PC-3 (cell line): ENCODE measurements around the gene KRT6C. TPM values are rescaled to one million over a fixed set of nuclear protein-coding genes. Genes with fewer than 3 reads are reported as not detected.
A peak's percentile ranks its signal among the peaks of the same experiment; 100 is the strongest.
"Not testable (repeated sequence)": the region's sequence is repeated elsewhere in the genome, so short reads cannot be mapped to it uniquely, and the experiment has no call there.

ENCODE experiments used
- ATAC-seq: fragments of 200-7000 bp; cut with Tn5 transposase; 2 replicates; pipeline ENCODE4 v1.9.1; 2020; ENCODE audit warnings: mild to moderate bottlenecking, moderate library complexity
- BruUV-seq: library from RNA; stranded (reverse); fragments of 400-500 nt; replicated peaks from 2 replicates; lab custom pipeline; 2021; lab: Mats Ljungman, UMichigan
- CTCF ChIA-PET: fragments of 300-600 bp; sonication (Branson Sonifier 250); formaldehyde crosslinking; loops from one replicate; lab custom pipeline; 2022; ENCODE audit warnings: antibody characterized with exemption; lab: Charles Lee
- POLR2A ChIA-PET: fragments of 300-600 bp; sonication (Branson Sonifier 250); formaldehyde crosslinking; loops from one replicate; lab custom pipeline; 2022; ENCODE audit warnings: antibody characterized with exemption; ENCODE audit not compliant: unreplicated experiment; lab: Charles Lee
- DNase-seq: peaks from one replicate; pipeline ENCODE4 v3.0.0-alpha.2; 2015
- H2AFZ ChIP-seq: fragments of 300-600 bp; sonication (generic); 2 replicates; pipeline ENCODE4 v1.6.0; 2016; ENCODE audit warnings: antibody characterized with exemption, low read length
- H3F3A ChIP-seq: fragments of 300-600 bp; sonication (generic); one replicate; pipeline ENCODE4 v1.6.0; 2017; ENCODE audit warnings: antibody characterized with exemption, low read length, control low read depth, mild to moderate bottlenecking; ENCODE audit not compliant: unreplicated experiment
- H3K27ac ChIP-seq: fragments of 300-600 bp; sonication (generic); 2 replicates; pipeline ENCODE4 v1.5.1; 2016; ENCODE audit warnings: mild to moderate bottlenecking, low read length
- H3K27me3 ChIP-seq: fragments of 300-600 bp; sonication (generic); 2 replicates; pipeline ENCODE4 v1.6.1; 2016; ENCODE audit warnings: low read length, mixed read lengths
- H3K36me3 ChIP-seq: fragments of 300-600 bp; sonication (generic); 2 replicates; pipeline ENCODE4 v1.6.1; 2016; ENCODE audit warnings: low read depth, mixed run types, low read length, mixed read lengths
- H3K4me1 ChIP-seq: fragments of 300-600 bp; sonication (generic); 2 replicates; pipeline ENCODE4 v1.5.1; 2016; ENCODE audit warnings: low read length; ENCODE audit not compliant: insufficient read depth
- H3K4me2 ChIP-seq: fragments of 300-600 bp; sonication (generic); 2 replicates; pipeline ENCODE4 v1.6.0; 2016; ENCODE audit warnings: low read length
- H3K4me3 ChIP-seq: fragments of 300-600 bp; sonication (generic); 2 replicates; pipeline ENCODE4 v1.5.1; 2016; ENCODE audit warnings: mild to moderate bottlenecking, low read length, mixed read lengths
- H3K79me2 ChIP-seq: fragments of 300-600 bp; sonication (generic); 2 replicates; pipeline ENCODE4 v1.6.1; 2017; ENCODE audit warnings: low read length, mixed read lengths
- H3K9ac ChIP-seq: fragments of 300-600 bp; sonication (generic); 2 replicates; pipeline ENCODE4 v1.6.0; 2016; ENCODE audit warnings: mild to moderate bottlenecking, low read length
- H3K9me2 ChIP-seq: fragments of 300-600 bp; sonication (generic); replicated peaks from 2 replicates; pipeline ENCODE4 v1.6.1; 2016; ENCODE audit warnings: mixed run types, low read length, mixed read lengths
- H3K9me3 ChIP-seq: fragments of 300-600 bp; sonication (generic); 2 replicates; pipeline ENCODE4 v1.6.1; 2016; ENCODE audit warnings: low read length, mixed read lengths
- H4K20me1 ChIP-seq: fragments of 300-600 bp; sonication (generic); 2 replicates; pipeline ENCODE4 v1.6.1; 2016; ENCODE audit warnings: low read length, mixed read lengths
- CTCF ChIP-seq: fragments of 300-600 bp; sonication (generic); conservative IDR thresholded peaks from 2 replicates; pipeline ENCODE4 v1.5.1; 2017; ENCODE audit warnings: antibody characterized with exemption, low read depth, mild to moderate bottlenecking, low read length
- EZH2 ChIP-seq: fragments of 300-600 bp; sonication (generic); IDR thresholded peaks from one replicate; pipeline ENCODE4 v1.6.1; 2017; ENCODE audit warnings: antibody characterized with exemption, mild to moderate bottlenecking, low read length; ENCODE audit not compliant: unreplicated experiment
- EZH2phosphoT487 ChIP-seq: fragments of 300-600 bp; sonication (generic); IDR thresholded peaks from 2 replicates; pipeline ENCODE4 v1.6.1; 2018; ENCODE audit warnings: mild to moderate bottlenecking, antibody characterized with exemption, low read length, borderline replicate concordance
- intact Hi-C: fragments of 100-400 bp; cut with micrococcal nuclease; formaldehyde crosslinking; loops from 2 replicates; pipeline ENCODE4 v1.9.0; 2023
- total RNA-seq: library from RNA; depleted of rRNA; stranded (reverse); fragments of >200 nt; gene quantifications from 2 replicates; pipeline ENCODE4 v1.2.3, GENCODE V29; 2014

KRT6C gene
- total RNA-seq, 1 experiment from 2014 or later, result not detected

- TF ChIP-seq EZH2 (no peak), EZH2phosphoT487 (no peak), CTCF (peak; percentile 77)
- ChIA-PET CTCF (interaction anchor here (0.6 to 0.8 kb wide), 2 partner anchors 73 to 111 kb away, joined by 4 to 7 read pairs; no protein-coding TSS in a partner anchor), POLR2A (no interaction called here)
- Histone ChIP-seq H3K4me2 (no peak overlapping the region), H3K4me3 (no peak overlapping the region), H3F3A (no peaks in the 10 kb centered on the region), H3K27me3 (no peaks in the 10 kb centered on the region), H3K9ac (no peak overlapping the region), H3K4me1 (no peaks in the 10 kb centered on the region), H3K36me3 (no peaks in the 10 kb centered on the region), H3K9me2 (no peaks in the 10 kb centered on the region), H4K20me1 (no peaks in the 10 kb centered on the region), H3K9me3 (no peaks in the 10 kb centered on the region), H2AFZ (peak overlapping the region; percentile 72), H3K79me2 (no peaks in the 10 kb centered on the region), H3K27ac (no peak overlapping the region)
- DNase-seq (peak; percentile 72), ATAC-seq (peak; percentile 81)
- no TSS peak for BruUV-seq
- intact Hi-C loops, result loop anchor here (1.0 to 10.0 kb wide), 4 partner anchors 62 to 365 kb away; no protein-coding TSS in a partner anchor
These were observed 33.5 kb upstream of the KRT6C start for GRCh38 chr12:52506858-52507715.

- H3K9me2 ChIP-seq, result no peaks in the 10 kb centered on the region
- POLR2A ChIA-PET, result no interaction called here
- ATAC-seq, result no peak
- no peak overlapping the region for H3K4me3 ChIP-seq
- TF ChIP-seq CTCF (no peak), EZH2phosphoT487 (no peak), EZH2 (no peak)
- H3K27me3 ChIP-seq, result no peaks in the 10 kb centered on the region
- no peaks in the 10 kb centered on the region for H3K79me2 ChIP-seq
- DNase-seq, result no peak
- no peaks in the 10 kb centered on the region for H3K9me3 ChIP-seq
- no peak overlapping the region for H2AFZ ChIP-seq
- no peaks in the 10 kb centered on the region for H3F3A ChIP-seq
- no TSS peak for BruUV-seq
- no peak overlapping the region for H3K27ac ChIP-seq
- H3K36me3 ChIP-seq, result no peaks in the 10 kb centered on the region
- no peak overlapping the region for H3K4me2 ChIP-seq
- intact Hi-C loops, result loop anchor here (10.0 kb wide), 1 partner anchor 58 kb away; no protein-coding TSS in a partner anchor
- CTCF ChIA-PET, result no interaction called here
- H3K9ac ChIP-seq, result no peak overlapping the region
- H3K4me1 ChIP-seq, result 0 out of 2 replicates have a peak, but pooled peaks cover 4% of the 10 kb centered on the region
- H4K20me1 ChIP-seq, result no peaks in the 10 kb centered on the region
These were observed 29.3 kb upstream of the KRT6C start for GRCh38 chr12:52502877-52503276.

GRCh38 chr12:52501490-52501889, 27.9 kb upstream of the KRT6C start:
- intact Hi-C loops, result loop anchor here (10.0 kb wide), 1 partner anchor 57 kb away; no protein-coding TSS in a partner anchor
- H3K79me2 ChIP-seq, result no peaks in the 10 kb centered on the region
- no peaks in the 10 kb centered on the region for H3K9me3 ChIP-seq
- no peak overlapping the region for H2AFZ ChIP-seq
- H3K4me1 ChIP-seq, result peaks cover 13% of the 10 kb centered on the region
- ChIA-PET CTCF (no interaction called here), POLR2A (no interaction called here)
- no peak overlapping the region for H3K27ac ChIP-seq
- H3K9ac ChIP-seq, result no peak overlapping the region
- H4K20me1 ChIP-seq, result no peaks in the 10 kb centered on the region
- ATAC-seq (no peak), DNase-seq (peak; percentile 50)
- H3K27me3 ChIP-seq, result no peaks in the 10 kb centered on the region
- no peak overlapping the region for H3K4me3 ChIP-seq
- no peaks in the 10 kb centered on the region for H3F3A ChIP-seq
- BruUV-seq, result no TSS peak
- H3K4me2 ChIP-seq, result no peak overlapping the region
- no peak for TF ChIP-seq CTCF
- TF ChIP-seq EZH2phosphoT487, result no peak
- TF ChIP-seq EZH2, result no peak
- H3K36me3 ChIP-seq, result no peaks in the 10 kb centered on the region
- no peaks in the 10 kb centered on the region for H3K9me2 ChIP-seq

- H4K20me1 ChIP-seq, ATAC-seq, H2AFZ ChIP-seq, H3K79me2 ChIP-seq, H3K27ac ChIP-seq, H3K36me3 ChIP-seq, H3K9ac ChIP-seq, H3K4me3 ChIP-seq, H3K9me3 ChIP-seq, POLR2A ChIA-PET, DNase-seq, BruUV-seq, CTCF ChIA-PET, H3F3A ChIP-seq, H3K9me2 ChIP-seq, H3K27me3 ChIP-seq, H3K4me2 ChIP-seq: not testable (repeated sequence)
- peaks cover 23% of the 10 kb centered on the region for H3K4me1 ChIP-seq
- intact Hi-C loops, result loop anchor here (10.0 kb wide), 1 partner anchor 56 kb away; no protein-coding TSS in a partner anchor
These were observed 27.0 kb upstream of the KRT6C start for GRCh38 chr12:52500574-52500973.
